Measurements from ENCODE around the gene TSSK2.

The TSSK2 gene

GRCh38 chr22:19175026-19175601 is 44.0 kb downstream of the TSSK2 start:
- no peak for DNase-seq (ENCODE audit: low read depth)
- no peak overlapping the region for H3K4me3 ChIP-seq (ENCODE audit: low read length)
- TF ChIP-seq CTCF (IDR thresholded peaks at IDR 0.05; ENCODE audit: insufficient read depth, low read depth, low read length, missing control alignments): no peak

GRCh38 chr22:19175602-19176174 is 44.6 kb downstream of the TSSK2 start:
- TF ChIP-seq CTCF (IDR thresholded peaks at IDR 0.05; ENCODE audit: insufficient read depth, low read depth, low read length, missing control alignments): no peak
- H3K4me3 ChIP-seq (ENCODE audit: low read length): no peak overlapping the region
- DNase-seq (ENCODE audit: low read depth): no peak

GRCh38 chr22:19176175-19176643 is 45.1 kb downstream of the TSSK2 start:
- no peak for DNase-seq (ENCODE audit: low read depth)
- H3K4me3 ChIP-seq (ENCODE audit: low read length): no peak overlapping the region
- TF ChIP-seq CTCF (IDR thresholded peaks at IDR 0.05; ENCODE audit: insufficient read depth, low read depth, low read length, missing control alignments): no peak

GRCh38 chr22:19176732-19177131 is 45.6 kb downstream of the TSSK2 start:
- TF ChIP-seq CTCF (IDR thresholded peaks at IDR 0.05; ENCODE audit: insufficient read depth, low read depth, low read length, missing control alignments): no peak
- DNase-seq (ENCODE audit: low read depth): no peak
- H3K4me3 ChIP-seq (ENCODE audit: low read length): peak overlapping the region; percentile 50

- TF ChIP-seq CTCF (IDR thresholded peaks at IDR 0.05; ENCODE audit: insufficient read depth, low read depth, low read length, missing control alignments): no peak
- H3K4me3 ChIP-seq (ENCODE audit: low read length): peak overlapping the region; percentile 50
- DNase-seq (ENCODE audit: low read depth): no peak
Observed at GRCh38 chr22:19177164-19178064, 46.3 kb downstream of the TSSK2 start.

GRCh38 chr22:19178065-19178656 is 47.1 kb downstream of the TSSK2 start:
- H3K4me3 ChIP-seq (ENCODE audit: low read length): peak overlapping the region; percentile 50
- DNase-seq (ENCODE audit: low read depth): peak; percentile 50
- TF ChIP-seq CTCF (IDR thresholded peaks at IDR 0.05; ENCODE audit: insufficient read depth, low read depth, low read length, missing control alignments): no peak
